D721Med (cell line): ENCODE data around the gene ZNF532.

Experiments
- DNase-seq: peaks from one replicate; pipeline ENCODE4 v3.0.0; 2011; ENCODE audit warnings: low spot score; ENCODE audit not compliant: insufficient read length
- FAIRE-seq: peaks from 2 replicates; lab custom pipeline; 2011; peaks lifted over from hg19 to GRCh38; lab: Jason Lieb, UNC
- CTCF ChIP-seq: IDR thresholded peaks from 2 replicates; pipeline ENCODE4 v1.5.1; 2012; ENCODE audit warnings: mild to moderate bottlenecking, control low read depth; ENCODE audit not compliant: insufficient read depth; ENCODE audit errors: missing control alignments

ZNF532 gene

GRCh38 chr18:58863539-58864145 lies 1.0 kb upstream of the ZNF532 start:
- no peak for TF ChIP-seq CTCF

GRCh38 chr18:58865033-58865590 lies 435 bp downstream of the ZNF532 start:
- no peak for TF ChIP-seq CTCF
- no peak for FAIRE-seq
- DNase-seq, result no peak

More at GRCh38 chr18:58863539-58864145, 1.0 kb upstream of the ZNF532 start:
- FAIRE-seq, result no peak
- DNase-seq, result no peak

- FAIRE-seq, result no peak
Measured at GRCh38 chr18:58865701-58866065, 1.0 kb downstream of the ZNF532 start.

GRCh38 chr18:58866066-58866772 lies 1.5 kb downstream of the ZNF532 start:
- TF ChIP-seq CTCF, result no peak
- FAIRE-seq, result no peak

More at GRCh38 chr18:58865701-58866065, 1.0 kb downstream of the ZNF532 start:
- TF ChIP-seq CTCF, result no peak
- DNase-seq, result no peak

GRCh38 chr18:58866773-58867150 lies 2.1 kb downstream of the ZNF532 start:
- DNase-seq, result no peak
- no peak for FAIRE-seq
- TF ChIP-seq CTCF, result no peak

More at GRCh38 chr18:58866066-58866772, 1.5 kb downstream of the ZNF532 start:
- no peak for DNase-seq

GRCh38 chr18:58867281-58867961 lies 2.7 kb downstream of the ZNF532 start:
- FAIRE-seq (no peak), DNase-seq (no peak)
- no peak for TF ChIP-seq CTCF
